Spleen (tissue), 11 donors: ENCODE results near the gene SPATA31C1. TPM values are rescaled to one million over a fixed set of nuclear protein-coding genes. Genes with fewer than 3 reads are reported as not detected.

Experiments used
- DNase-seq: peaks from one replicate; pipeline ENCODE4 v3.0.0-alpha.2; 2020
- H3K27ac ChIP-seq, 8 donors: fragments of 200-600 bp; sonication (generic) in 7 of 8; 1 replicate in 4 of 8; 2 replicates in 4 of 8; pipeline versions ENCODE4 v1.5.0 to v1.8.0; 2016 to 2021; ENCODE audit warnings: inconsistent platforms in 4 of 8, mild to moderate bottlenecking in 4 of 8, moderate library complexity in 1 of 8
- H3K27me3 ChIP-seq, 7 donors: fragments of 200-600 bp; sonication (generic) in 6 of 7; replicated peaks in 1 of 7; 1 replicate in 4 of 7; 2 replicates in 3 of 7; pipeline versions ENCODE4 v1.5.0 to v1.8.0; 2016 to 2021; ENCODE audit warnings: inconsistent platforms in 3 of 7, mild to moderate bottlenecking in 1 of 7
- H3K36me3 ChIP-seq, 6 donors: fragments of 200-600 bp; sonication (generic) in 5 of 6; 1 replicate in 4 of 6; 2 replicates in 2 of 6; pipeline versions ENCODE4 v1.5.0 to v1.8.0; 2016 to 2021; ENCODE audit warnings: inconsistent platforms in 2 of 6
- H3K4me1 ChIP-seq, 6 donors: fragments of 200-600 bp; sonication (generic) in 5 of 6; 1 replicate in 3 of 6; 2 replicates in 3 of 6; pipeline versions ENCODE4 v1.5.0 to v1.8.0; 2016 to 2021; ENCODE audit warnings: inconsistent platforms in 3 of 6
- H3K4me3 ChIP-seq, 8 donors: fragments of 200-600 bp; sonication (generic) in 7 of 8; 1 replicate in 4 of 8; 2 replicates in 4 of 8; pipeline versions ENCODE4 v1.5.0 to v1.8.0; 2016 to 2021; ENCODE audit warnings: inconsistent platforms in 4 of 8, mild to moderate bottlenecking in 4 of 8, moderate library complexity in 2 of 8
- H3K9me3 ChIP-seq, 8 donors: fragments of 200-600 bp; sonication (generic) in 7 of 8; 1 replicate in 4 of 8; 2 replicates in 4 of 8; pipeline versions ENCODE4 v1.5.0 to v1.8.0; 2016 to 2021; ENCODE audit warnings: inconsistent platforms in 4 of 8
- POLR2A ChIP-seq, 3 donors: fragments of 450-650 bp; IDR thresholded peaks; one replicate each; pipeline ENCODE4 v1.5.1; 2017; ENCODE audit warnings: antibody characterized with exemption in 3 of 3, mild to moderate bottlenecking in 1 of 3
- POLR2AphosphoS5 ChIP-seq, 3 donors: sonication (generic); formaldehyde crosslinking; IDR thresholded peaks; one replicate each; pipeline ENCODE4 v1.5.1; 2017; ENCODE audit warnings: antibody characterized with exemption in 3 of 3
- WGBS, 5 donors: extraction: QIAGEN DNeasy Blood & Tissue Kit in 3 of 5; methylation state at CpG; one replicate each; pipeline versions ENCODE4 v1.1.5 to v1.1.7; 2013 to 2018; 5-methylcytosine and 5-hydroxymethylcytosine counted together
- intact Hi-C: fragments of 100-400 bp; cut with DNase I; formaldehyde crosslinking; loops from one replicate; pipeline ENCODE4 v1.15.0; 2023; ENCODE audit warnings: low total_unique reads
- polyA plus RNA-seq, 3 donors: library from polyadenylated mRNA; stranded (reverse); fragments of 200-250 nt; gene quantifications; one replicate each; pipeline ENCODE4 v1.2.1, GENCODE V29; 2013
- total RNA-seq, 7 donors: library from RNA; depleted of rRNA in 3 of 7; stranded (reverse); fragments of >200 nt in 3 of 7; fragmentation: NEBNext Ultra II Directional in 4 of 7; extraction: Animal tissue kit (Norgen Biotek cat#: 25700) in 4 of 7; gene quantifications; one replicate each; pipeline versions ENCODE4 v1.1.0 to v1.2.1, GENCODE V29; 2016 to 2021
- TF ChIP-seq, protein P1 (sequence below), 11 experiments: fragments of 200-600 bp in 7 of 11; fragments of 450-650 bp in 4 of 11; sonication (generic) in 4 of 11; IDR thresholded peaks in 8 of 11; conservative IDR thresholded peaks in 3 of 11; 1 replicate in 7 of 11; 2 replicates in 4 of 11; pipeline versions ENCODE4 v1.4.0 to v1.8.0; 2016 to 2021; ENCODE audit warnings: antibody characterized with exemption in 11 of 11, inconsistent platforms in 4 of 11, mild to moderate bottlenecking in 1 of 11
- donor health status: healthy with polysubstance abuse.
- donor health status: DM: no; HTN: no; CAD: no; lungs with moderate emphysema.
- donor health status: DM: no; HTN: no; CAD: no.
- donor health status: Bipolar disorder and iron deficiency.
- donor health status: healthy.
- donor health status: DM: no; HTN: no; CAD: no.
- donor health status: DM: yes; HTN: yes; CAD: no.

Gene SPATA31C1
- total and polyA plus RNA-seq, 10 donors = not detected

DNA sequence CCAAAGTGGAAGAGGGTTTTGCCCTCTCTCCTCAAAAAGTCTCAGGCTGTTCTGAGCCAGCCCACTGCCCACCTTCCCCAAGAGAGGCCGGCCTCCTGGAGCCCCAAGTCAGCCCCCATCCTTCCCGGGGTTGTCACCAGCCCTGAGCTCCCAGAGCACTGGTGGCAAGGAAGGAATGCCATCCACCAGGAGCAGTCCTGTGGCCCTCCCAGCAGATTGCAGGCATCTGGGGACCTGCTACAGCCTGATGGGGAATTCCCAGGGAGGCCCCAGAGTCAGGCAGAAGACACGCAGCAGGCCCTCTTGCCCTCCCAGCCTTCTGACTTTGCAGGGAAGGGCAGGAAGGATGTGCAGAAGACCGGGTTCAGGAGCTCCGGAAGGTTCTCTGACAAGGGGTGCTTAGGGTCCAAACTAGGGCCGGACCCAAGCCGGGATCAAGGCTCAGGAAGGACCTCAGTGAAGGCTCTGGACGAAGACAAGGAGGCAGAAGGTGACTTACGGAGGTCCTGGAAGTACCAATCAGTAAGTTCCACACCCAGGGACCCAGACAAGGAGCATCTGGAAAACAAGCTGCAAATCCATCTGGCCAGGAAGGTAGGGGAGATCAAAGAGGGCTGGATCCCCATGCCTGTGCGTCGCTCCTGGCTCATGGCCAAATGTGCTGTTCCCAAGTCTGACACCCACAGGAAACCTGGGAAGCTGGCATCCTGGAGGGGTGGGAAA is 31.4 kb upstream of the SPATA31C1 start:
- no peak for TF ChIP-seq POLR2AphosphoS5 (IDR thresholded peaks at IDR 0.05)
- TF ChIP-seq, protein P1, sequence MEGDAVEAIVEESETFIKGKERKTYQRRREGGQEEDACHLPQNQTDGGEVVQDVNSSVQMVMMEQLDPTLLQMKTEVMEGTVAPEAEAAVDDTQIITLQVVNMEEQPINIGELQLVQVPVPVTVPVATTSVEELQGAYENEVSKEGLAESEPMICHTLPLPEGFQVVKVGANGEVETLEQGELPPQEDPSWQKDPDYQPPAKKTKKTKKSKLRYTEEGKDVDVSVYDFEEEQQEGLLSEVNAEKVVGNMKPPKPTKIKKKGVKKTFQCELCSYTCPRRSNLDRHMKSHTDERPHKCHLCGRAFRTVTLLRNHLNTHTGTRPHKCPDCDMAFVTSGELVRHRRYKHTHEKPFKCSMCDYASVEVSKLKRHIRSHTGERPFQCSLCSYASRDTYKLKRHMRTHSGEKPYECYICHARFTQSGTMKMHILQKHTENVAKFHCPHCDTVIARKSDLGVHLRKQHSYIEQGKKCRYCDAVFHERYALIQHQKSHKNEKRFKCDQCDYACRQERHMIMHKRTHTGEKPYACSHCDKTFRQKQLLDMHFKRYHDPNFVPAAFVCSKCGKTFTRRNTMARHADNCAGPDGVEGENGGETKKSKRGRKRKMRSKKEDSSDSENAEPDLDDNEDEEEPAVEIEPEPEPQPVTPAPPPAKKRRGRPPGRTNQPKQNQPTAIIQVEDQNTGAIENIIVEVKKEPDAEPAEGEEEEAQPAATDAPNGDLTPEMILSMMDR (IDR thresholded peaks at IDR 0.05 in 8 of 11, conservative IDR thresholded peaks at IDR 0.05 in 3 of 11) = no peak
- no peak for TF ChIP-seq POLR2A (IDR thresholded peaks at IDR 0.05)
- 72 to 80% (median 77%) methylated on average over 9 to 11 of the region's 11 CpGs for WGBS, 5 donors
- intact Hi-C loops = no loop called here
- Histone ChIP-seq H3K27ac (no peak overlapping the region), H3K36me3 (no peaks in the 10 kb centered on the region), H3K9me3 (no peaks in the 10 kb centered on the region), H3K4me3 (no peak overlapping the region), H3K27me3 (peaks cover 0 to 11% (median 0%) of the 10 kb centered on the region in 7 donors), H3K4me1 (no peaks in the 10 kb centered on the region)
- no peak for DNase-seq

DNA sequence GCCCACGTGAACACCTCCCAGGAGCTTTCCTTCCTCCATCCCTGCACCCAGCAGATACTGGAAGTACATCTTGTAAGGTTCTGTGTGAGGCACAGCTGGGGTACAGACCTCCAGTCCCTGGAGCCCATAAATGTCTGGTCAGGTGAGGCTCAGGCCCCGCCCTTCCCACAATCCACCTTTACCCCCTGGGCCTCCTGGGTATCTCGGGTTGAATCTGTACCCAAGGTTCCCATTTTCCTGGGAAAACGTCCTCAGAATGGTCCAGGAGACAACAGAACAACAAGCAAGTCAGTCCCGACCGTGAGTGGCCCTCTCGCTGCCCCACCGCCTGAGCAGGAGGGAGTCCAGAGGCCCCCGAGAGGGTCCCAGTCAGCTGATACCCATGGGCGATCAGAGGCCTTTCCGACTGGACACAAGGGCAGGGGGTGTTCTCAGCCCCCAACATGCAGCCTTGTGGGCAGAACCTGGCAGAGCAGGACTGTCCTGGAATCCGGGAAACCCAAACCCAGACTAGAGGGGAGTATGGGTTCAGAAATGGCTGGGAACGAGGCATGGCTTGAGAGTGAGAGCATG is 30.7 kb upstream of the SPATA31C1 start:
- TF ChIP-seq POLR2AphosphoS5 (IDR thresholded peaks at IDR 0.05) (no peak), POLR2A (IDR thresholded peaks at IDR 0.05) (no peak)
- TF ChIP-seq, protein P1 (IDR thresholded peaks at IDR 0.05 in 8 of 11, conservative IDR thresholded peaks at IDR 0.05 in 3 of 11) = no peak
- no peaks in the 10 kb centered on the region for H3K36me3 ChIP-seq
- H3K4me1 ChIP-seq = no peaks in the 10 kb centered on the region
- no peak for DNase-seq
- peaks cover 0 to 11% (median 0%) of the 10 kb centered on the region in 7 donors for H3K27me3 ChIP-seq
- H3K4me3 ChIP-seq = no peak overlapping the region
- H3K9me3 ChIP-seq = no peaks in the 10 kb centered on the region
- intact Hi-C loops = no loop called here
- WGBS, 5 donors = 76 to 84% (median 81%) methylated on average over 12 to 13 of the region's 13 CpGs
- H3K27ac ChIP-seq = no peak overlapping the region

DNA sequence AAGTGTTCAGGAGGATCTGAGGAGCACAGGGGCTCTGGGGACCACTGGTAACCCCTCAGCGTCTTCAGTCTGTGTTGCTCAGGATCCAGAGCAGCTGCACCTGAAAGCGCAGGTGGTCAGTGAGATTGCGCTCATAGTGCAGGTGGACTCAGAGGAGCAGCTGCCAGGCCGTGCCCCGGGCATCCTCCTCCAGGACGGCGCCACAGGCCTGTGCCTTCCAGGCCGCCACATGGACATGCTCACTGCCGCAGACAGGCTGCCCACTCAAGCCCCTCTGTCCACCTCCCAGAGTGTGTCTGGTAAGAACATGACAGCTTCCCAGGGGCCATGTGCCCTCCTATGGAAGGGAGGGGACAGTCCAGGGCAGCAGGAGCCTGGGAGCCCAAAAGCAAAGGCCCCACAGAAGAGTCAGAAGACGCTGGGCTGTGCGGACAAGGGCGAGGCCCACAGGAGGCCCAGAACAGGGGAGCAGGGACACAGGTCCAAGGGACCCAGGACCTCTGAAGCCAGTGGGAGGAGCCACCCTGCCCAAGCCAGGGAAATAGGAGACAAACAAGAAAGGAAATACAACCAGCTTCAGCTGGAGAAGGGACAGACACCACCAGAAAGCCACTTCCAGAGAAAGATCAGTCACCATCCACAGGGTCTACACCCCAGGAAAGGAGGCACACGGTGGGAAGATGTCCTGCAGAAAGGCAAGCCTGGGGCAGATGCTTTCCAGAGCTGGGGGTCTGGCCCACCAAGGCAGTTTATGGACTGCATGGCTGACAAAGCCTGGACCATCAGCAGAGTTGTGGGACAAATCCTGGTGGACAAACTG is 29.9 kb upstream of the SPATA31C1 start:
- no peak overlapping the region for H3K27ac ChIP-seq
- H3K36me3 ChIP-seq = no peaks in the 10 kb centered on the region
- H3K4me1 ChIP-seq = no peaks in the 10 kb centered on the region
- H3K9me3 ChIP-seq = no peaks in the 10 kb centered on the region
- 79 to 92% (median 90%) methylated on average over 13 of the region's 13 CpGs for WGBS, 5 donors
- no peak for DNase-seq
- TF ChIP-seq POLR2A (IDR thresholded peaks at IDR 0.05) (no peak), POLR2AphosphoS5 (IDR thresholded peaks at IDR 0.05) (no peak)
- TF ChIP-seq, protein P1 (IDR thresholded peaks at IDR 0.05 in 8 of 11, conservative IDR thresholded peaks at IDR 0.05 in 3 of 11) = no peak
- peaks cover 0 to 11% (median 0%) of the 10 kb centered on the region in 7 donors for H3K27me3 ChIP-seq
- intact Hi-C loops = no loop called here
- H3K4me3 ChIP-seq = no peak overlapping the region

DNA sequence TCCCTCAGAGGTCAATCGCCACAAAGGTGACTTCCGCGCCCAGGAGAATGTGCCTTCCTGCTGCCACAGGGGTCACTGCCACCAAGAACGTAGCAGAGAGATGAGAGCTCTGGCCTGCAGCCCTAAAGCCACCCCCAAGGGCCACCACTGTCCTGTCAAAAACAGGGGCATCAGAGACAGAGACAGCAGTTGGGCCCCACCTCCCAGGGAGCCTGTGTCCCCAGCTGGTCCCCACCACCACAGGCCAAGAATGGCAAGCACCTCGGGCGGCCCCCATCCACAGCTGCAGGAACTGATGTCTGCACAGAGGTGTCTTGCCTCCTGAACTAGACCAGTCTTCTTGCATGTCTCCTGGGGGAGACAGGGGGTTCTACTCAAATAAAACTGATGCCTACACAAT is 29.3 kb upstream of the SPATA31C1 start:
- intact Hi-C loops = no loop called here
- Histone ChIP-seq H3K9me3 (no peaks in the 10 kb centered on the region), H3K4me3 (no peak overlapping the region), H3K27me3 (peaks cover 0 to 11% (median 0%) of the 10 kb centered on the region in 7 donors), H3K36me3 (no peaks in the 10 kb centered on the region), H3K27ac (no peak overlapping the region), H3K4me1 (no peaks in the 10 kb centered on the region)
- WGBS, 5 donors = 62 to 91% (median 76%) methylated on average over 3 to 6 of the region's 6 CpGs
- DNase-seq = no peak
- TF ChIP-seq POLR2AphosphoS5 (IDR thresholded peaks at IDR 0.05) = no peak
- TF ChIP-seq, protein P1 (IDR thresholded peaks at IDR 0.05 in 8 of 11, conservative IDR thresholded peaks at IDR 0.05 in 3 of 11) = no peak
